ENCODE results near the gene USP9X.
"Not testable (repeated sequence)": the region's sequence is repeated elsewhere in the genome, so short reads cannot be mapped to it uniquely, and the experiment has no call there.

USP9X gene

DNA sequence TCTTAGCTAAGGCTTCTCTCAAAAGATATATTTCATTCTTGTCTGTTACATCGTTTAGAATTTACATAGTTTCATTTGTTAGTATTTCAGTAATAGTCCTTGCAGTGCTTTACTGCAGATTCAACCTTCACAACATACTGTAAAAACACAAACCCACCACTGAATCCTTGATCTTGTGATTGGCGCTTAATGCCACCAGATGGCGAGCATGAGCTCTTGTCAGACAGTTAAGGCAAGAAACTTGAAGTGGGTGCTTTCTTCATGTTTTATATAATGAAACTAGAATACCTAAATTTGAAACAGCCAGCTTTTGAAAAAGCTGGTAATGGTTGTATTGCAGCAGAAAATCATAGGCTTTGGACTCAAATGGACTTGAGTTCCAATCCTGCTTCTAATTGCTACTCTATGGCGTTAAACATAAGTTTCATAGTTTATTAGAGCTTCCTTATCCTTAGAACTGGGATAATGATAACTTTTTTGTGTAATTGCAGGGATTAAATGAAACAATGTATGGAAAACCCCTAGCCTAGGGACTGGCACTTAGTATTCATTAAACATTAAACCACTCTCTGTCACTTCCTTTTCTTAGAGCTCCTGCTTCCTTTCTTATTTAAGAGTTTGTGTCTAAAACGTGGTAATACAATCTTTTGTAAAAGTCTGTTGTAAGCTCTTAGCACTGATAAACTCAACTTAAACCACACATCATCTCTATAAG is 95.1 kb downstream of the USP9X start:
- Histone ChIP-seq H3K4me3 (ENCODE audit: insufficient read depth, low read depth, low read length) (no peak overlapping the region), H3K27ac (ENCODE audit: insufficient read depth, low read depth, low read length, poor library complexity, severe bottlenecking) (no peak overlapping the region), H3K9me3 (ENCODE audit: control insufficient read depth, low read length) (no peaks in the 10 kb centered on the region), H3K36me3 (ENCODE audit: control insufficient read depth, insufficient read depth, low read length) (no peaks in the 10 kb centered on the region), H3K27me3 (ENCODE audit: control insufficient read depth, insufficient read depth, low read length, poor library complexity, severe bottlenecking) (no peaks in the 10 kb centered on the region), H3K4me1 (ENCODE audit: control insufficient read depth, insufficient read depth, low read length) (no peaks in the 10 kb centered on the region)
- WGBS, 2 experiments = 100% methylated on average over 1 of the region's 5 CpGs; no CpG with 5 or more reads in 1 of the 2 experiments

DNA sequence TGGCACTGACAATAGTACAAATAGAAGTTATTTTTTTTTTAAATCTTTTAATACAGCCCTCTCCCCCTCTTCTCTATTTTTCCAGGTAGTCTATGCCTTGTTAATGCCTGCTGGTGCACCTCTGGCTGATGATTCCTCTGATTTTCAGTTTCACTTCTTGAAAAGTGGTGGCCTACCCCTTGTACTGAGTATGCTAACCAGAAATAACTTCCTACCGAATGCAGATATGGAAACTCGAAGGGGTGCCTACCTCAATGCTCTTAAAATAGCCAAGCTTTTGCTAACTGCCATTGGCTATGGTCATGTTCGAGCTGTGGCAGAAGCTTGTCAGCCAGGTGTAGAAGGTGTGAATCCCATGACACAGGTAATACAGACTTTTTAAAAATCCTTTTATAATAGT is 99.1 kb downstream of the USP9X start:
- 100% methylated on average over 2 to 3 of the region's 3 CpGs for WGBS, 2 experiments
- Histone ChIP-seq H3K4me1 (ENCODE audit: control insufficient read depth, insufficient read depth, low read length) (no peaks in the 10 kb centered on the region), H3K4me3 (ENCODE audit: insufficient read depth, low read depth, low read length) (no peak overlapping the region), H3K27ac (ENCODE audit: insufficient read depth, low read depth, low read length, poor library complexity, severe bottlenecking) (no peak overlapping the region), H3K9me3 (ENCODE audit: control insufficient read depth, low read length) (no peaks in the 10 kb centered on the region), H3K36me3 (ENCODE audit: control insufficient read depth, insufficient read depth, low read length) (peaks cover 3% of the 10 kb centered on the region), H3K27me3 (ENCODE audit: control insufficient read depth, insufficient read depth, low read length, poor library complexity, severe bottlenecking) (no peaks in the 10 kb centered on the region)

- not testable (repeated sequence) for H3K27me3 ChIP-seq (ENCODE audit: control insufficient read depth, insufficient read depth, low read length, poor library complexity, severe bottlenecking); H3K4me3 ChIP-seq (ENCODE audit: insufficient read depth, low read depth, low read length); H3K4me1 ChIP-seq (ENCODE audit: control insufficient read depth, insufficient read depth, low read length); H3K36me3 ChIP-seq (ENCODE audit: control insufficient read depth, insufficient read depth, low read length); H3K27ac ChIP-seq (ENCODE audit: insufficient read depth, low read depth, low read length, poor library complexity, severe bottlenecking); H3K9me3 ChIP-seq (ENCODE audit: control insufficient read depth, low read length)
- 92 to 99% methylated on average over 6 to 7 of the region's 7 CpGs for WGBS, 2 experiments
These were observed 101.7 kb downstream of the USP9X start for GRCh38 chrX:41186946-41187345.

GRCh38 chrX:41189156-41189555 is 103.9 kb downstream of the USP9X start:
- peaks cover 3% of the 10 kb centered on the region for H3K36me3 ChIP-seq (ENCODE audit: control insufficient read depth, insufficient read depth, low read length)
- no peaks in the 10 kb centered on the region for H3K9me3 ChIP-seq (ENCODE audit: control insufficient read depth, low read length)
- H3K4me3 ChIP-seq (ENCODE audit: insufficient read depth, low read depth, low read length) = no peak overlapping the region
- no peaks in the 10 kb centered on the region for H3K4me1 ChIP-seq (ENCODE audit: control insufficient read depth, insufficient read depth, low read length)
- H3K27ac ChIP-seq (ENCODE audit: insufficient read depth, low read depth, low read length, poor library complexity, severe bottlenecking) = no peak overlapping the region
- no peaks in the 10 kb centered on the region for H3K27me3 ChIP-seq (ENCODE audit: control insufficient read depth, insufficient read depth, low read length, poor library complexity, severe bottlenecking)
- 80 to 100% methylated on average over 1 of the region's 1 CpG for WGBS, 2 experiments

DNA sequence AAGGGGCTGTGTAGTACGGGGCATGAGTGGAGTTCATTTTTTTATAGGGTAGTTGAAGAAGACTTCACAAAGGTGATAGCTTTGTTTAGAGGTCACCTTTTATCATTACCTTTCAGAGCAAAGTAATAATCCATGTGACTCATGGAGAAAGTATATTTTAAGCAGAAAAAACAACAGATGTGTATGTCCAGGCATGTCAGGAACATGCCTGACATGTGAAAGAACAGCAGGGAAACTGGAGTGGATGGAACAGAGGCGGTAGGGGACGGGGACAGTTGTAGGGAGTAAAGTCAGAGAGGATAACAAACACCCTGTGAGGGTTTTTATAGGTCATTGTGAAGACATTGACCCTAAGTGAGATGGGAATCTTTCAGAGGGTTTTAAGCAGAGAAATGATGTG is 107.6 kb downstream of the USP9X start:
- Histone ChIP-seq H3K4me3 (ENCODE audit: insufficient read depth, low read depth, low read length) (no peak overlapping the region), H3K4me1 (ENCODE audit: control insufficient read depth, insufficient read depth, low read length) (no peaks in the 10 kb centered on the region), H3K36me3 (ENCODE audit: control insufficient read depth, insufficient read depth, low read length) (no peaks in the 10 kb centered on the region), H3K27ac (ENCODE audit: insufficient read depth, low read depth, low read length, poor library complexity, severe bottlenecking) (no peak overlapping the region), H3K9me3 (ENCODE audit: control insufficient read depth, low read length) (no peaks in the 10 kb centered on the region), H3K27me3 (ENCODE audit: control insufficient read depth, insufficient read depth, low read length, poor library complexity, severe bottlenecking) (no peaks in the 10 kb centered on the region)
- 93 to 99% methylated on average over 2 to 3 of the region's 3 CpGs for WGBS, 2 experiments

GRCh38 chrX:41198410-41198809 is 113.2 kb downstream of the USP9X start:
- WGBS, 2 experiments = 100% methylated on average over 1 of the region's 1 CpG
- Histone ChIP-seq H3K36me3 (ENCODE audit: control insufficient read depth, insufficient read depth, low read length) (peaks cover 4% of the 10 kb centered on the region), H3K27me3 (ENCODE audit: control insufficient read depth, insufficient read depth, low read length, poor library complexity, severe bottlenecking) (no peaks in the 10 kb centered on the region)

GRCh38 chrX:41200785-41201184 is 115.5 kb downstream of the USP9X start:
- Histone ChIP-seq H3K4me1 (ENCODE audit: control insufficient read depth, insufficient read depth, low read length) (no peaks in the 10 kb centered on the region), H3K4me3 (ENCODE audit: insufficient read depth, low read depth, low read length) (no peak overlapping the region), H3K27me3 (ENCODE audit: control insufficient read depth, insufficient read depth, low read length, poor library complexity, severe bottlenecking) (no peaks in the 10 kb centered on the region), H3K27ac (ENCODE audit: insufficient read depth, low read depth, low read length, poor library complexity, severe bottlenecking) (no peak overlapping the region), H3K36me3 (ENCODE audit: control insufficient read depth, insufficient read depth, low read length) (peaks cover 4% of the 10 kb centered on the region), H3K9me3 (ENCODE audit: control insufficient read depth, low read length) (no peaks in the 10 kb centered on the region)
- WGBS, 2 experiments = 93 to 96% methylated on average over 7 of the region's 7 CpGs

More at GRCh38 chrX:41198410-41198809, 113.2 kb downstream of the USP9X start:
- Histone ChIP-seq H3K9me3 (ENCODE audit: control insufficient read depth, low read length) (no peaks in the 10 kb centered on the region), H3K4me3 (ENCODE audit: insufficient read depth, low read depth, low read length) (no peak overlapping the region), H3K27ac (ENCODE audit: insufficient read depth, low read depth, low read length, poor library complexity, severe bottlenecking) (no peak overlapping the region), H3K4me1 (ENCODE audit: control insufficient read depth, insufficient read depth, low read length) (no peaks in the 10 kb centered on the region)

DNA sequence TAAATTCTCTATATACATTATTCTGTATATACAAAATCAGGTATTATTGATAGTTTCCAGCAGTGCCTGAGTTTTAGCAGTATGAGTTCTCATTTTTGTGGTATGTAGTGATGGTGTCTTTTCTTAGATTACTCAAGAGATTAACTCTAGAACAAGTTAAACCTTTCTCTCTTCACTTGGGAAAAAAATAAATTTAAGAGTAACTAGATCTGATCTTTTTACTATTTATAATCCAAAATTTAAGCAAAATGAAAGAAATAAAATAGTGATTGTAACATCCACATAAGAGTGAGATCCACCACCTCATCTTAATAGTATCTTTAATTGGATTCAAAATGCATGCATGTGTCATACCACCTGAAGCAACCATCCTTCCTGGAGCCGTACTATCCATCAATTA is 124.6 kb downstream of the USP9X start:
- WGBS, 2 experiments = 100% methylated on average over 1 of the region's 1 CpG
- H3K36me3 ChIP-seq (ENCODE audit: control insufficient read depth, insufficient read depth, low read length) = peaks cover 5% of the 10 kb centered on the region
- H3K9me3 ChIP-seq (ENCODE audit: control insufficient read depth, low read length) = no peaks in the 10 kb centered on the region

DNA sequence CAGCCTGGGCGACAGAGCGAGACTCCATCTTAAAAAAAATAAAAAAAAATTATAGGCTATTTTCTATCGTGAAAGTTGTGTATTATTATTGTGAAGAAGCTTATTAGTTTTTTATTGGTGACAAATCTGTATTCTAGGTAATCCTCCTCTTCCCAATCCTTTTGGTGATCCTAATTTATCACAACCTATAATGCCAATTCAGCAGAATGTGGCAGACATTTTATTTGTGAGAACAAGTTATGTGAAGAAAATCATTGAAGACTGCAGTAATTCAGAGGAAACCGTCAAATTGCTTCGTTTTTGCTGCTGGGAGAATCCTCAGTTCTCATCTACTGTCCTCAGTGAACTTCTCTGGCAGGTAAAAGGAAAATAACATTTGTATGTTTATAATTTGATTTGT is 139.4 kb downstream of the USP9X start:
- H3K27ac ChIP-seq (ENCODE audit: insufficient read depth, low read depth, low read length, poor library complexity, severe bottlenecking) = no peak overlapping the region
- H3K4me3 ChIP-seq (ENCODE audit: insufficient read depth, low read depth, low read length) = no peak overlapping the region
- H3K4me1 ChIP-seq (ENCODE audit: control insufficient read depth, insufficient read depth, low read length) = no peaks in the 10 kb centered on the region
- no peaks in the 10 kb centered on the region for H3K27me3 ChIP-seq (ENCODE audit: control insufficient read depth, insufficient read depth, low read length, poor library complexity, severe bottlenecking)
- peaks cover 14% of the 10 kb centered on the region for H3K36me3 ChIP-seq (ENCODE audit: control insufficient read depth, insufficient read depth, low read length)
- no peaks in the 10 kb centered on the region for H3K9me3 ChIP-seq (ENCODE audit: control insufficient read depth, low read length)
- WGBS, 2 experiments = 96 to 100% methylated on average over 2 to 4 of the region's 5 CpGs

More for the DNA sequence above, 124.6 kb downstream of the USP9X start:
- Histone ChIP-seq H3K4me3 (ENCODE audit: insufficient read depth, low read depth, low read length) (no peak overlapping the region), H3K27ac (ENCODE audit: insufficient read depth, low read depth, low read length, poor library complexity, severe bottlenecking) (no peak overlapping the region), H3K4me1 (ENCODE audit: control insufficient read depth, insufficient read depth, low read length) (no peaks in the 10 kb centered on the region), H3K27me3 (ENCODE audit: control insufficient read depth, insufficient read depth, low read length, poor library complexity, severe bottlenecking) (no peaks in the 10 kb centered on the region)

DNA sequence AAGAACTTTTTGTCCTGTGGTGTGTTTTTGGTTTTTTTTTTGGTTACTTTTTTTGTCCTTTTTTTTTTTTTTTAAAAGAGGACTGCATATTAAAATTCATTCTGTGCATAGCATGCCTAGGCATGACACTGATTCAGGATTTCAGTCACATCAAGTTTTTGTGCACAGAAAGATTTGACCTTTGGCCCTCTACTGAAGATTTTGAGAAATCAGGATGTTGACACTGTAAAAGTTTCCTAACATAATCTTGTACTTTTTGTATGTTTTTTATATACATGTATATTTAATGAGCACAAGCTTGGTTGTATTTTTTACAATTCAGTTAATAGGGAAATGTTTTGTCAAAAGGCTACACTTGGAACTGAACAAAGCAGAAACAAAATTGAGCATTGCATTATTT is 148.7 kb downstream of the USP9X start:
- Histone ChIP-seq H3K4me3 (ENCODE audit: insufficient read depth, low read depth, low read length) (no peak overlapping the region), H3K36me3 (ENCODE audit: control insufficient read depth, insufficient read depth, low read length) (no peaks in the 10 kb centered on the region), H3K4me1 (ENCODE audit: control insufficient read depth, insufficient read depth, low read length) (no peaks in the 10 kb centered on the region), H3K9me3 (ENCODE audit: control insufficient read depth, low read length) (no peaks in the 10 kb centered on the region), H3K27ac (ENCODE audit: insufficient read depth, low read depth, low read length, poor library complexity, severe bottlenecking) (no peak overlapping the region), H3K27me3 (ENCODE audit: control insufficient read depth, insufficient read depth, low read length, poor library complexity, severe bottlenecking) (no peaks in the 10 kb centered on the region)

GRCh38 chrX:41234471-41234870 is 149.2 kb downstream of the USP9X start:
- H3K27ac ChIP-seq (ENCODE audit: insufficient read depth, low read depth, low read length, poor library complexity, severe bottlenecking); H3K27me3 ChIP-seq (ENCODE audit: control insufficient read depth, insufficient read depth, low read length, poor library complexity, severe bottlenecking); H3K4me3 ChIP-seq (ENCODE audit: insufficient read depth, low read depth, low read length); H3K9me3 ChIP-seq (ENCODE audit: control insufficient read depth, low read length); H3K36me3 ChIP-seq (ENCODE audit: control insufficient read depth, insufficient read depth, low read length); H3K4me1 ChIP-seq (ENCODE audit: control insufficient read depth, insufficient read depth, low read length): not testable (repeated sequence)
- WGBS, 2 experiments = 94 to 95% methylated on average over 13 of the region's 13 CpGs
